ENCODE results near the gene CDHR2. TPM values are rescaled to one million over a fixed set of nuclear protein-coding genes. Genes with fewer than 3 reads are reported as not detected.
"Not testable (repeated sequence)": the region's sequence is repeated elsewhere in the genome, so short reads cannot be mapped to it uniquely, and the experiment has no call there.

Gene CDHR2
- total RNA-seq, 1 donor from 2014 or later, result not detected

- DNase-seq (ENCODE audit: extremely low read depth, low read depth, low spot score), result no peak
These were observed 46.3 kb downstream of the CDHR2 start for GRCh38 chr5:176595386-176595943.

- no peak for DNase-seq (ENCODE audit: extremely low read depth, low read depth, low spot score)
These were observed 47.0 kb downstream of the CDHR2 start for GRCh38 chr5:176596069-176596644.

GRCh38 chr5:176596689-176597416, 47.7 kb downstream of the CDHR2 start:
- DNase-seq (ENCODE audit: extremely low read depth, low read depth, low spot score), result no peak

- DNase-seq (ENCODE audit: extremely low read depth, low read depth, low spot score), result no peak
These were observed 48.6 kb downstream of the CDHR2 start for GRCh38 chr5:176597417-176598389.

GRCh38 chr5:176599749-176600430, 50.7 kb downstream of the CDHR2 start:
- not testable (repeated sequence) for DNase-seq (ENCODE audit: extremely low read depth, low read depth, low spot score)

GRCh38 chr5:176601901-176602482, 52.9 kb downstream of the CDHR2 start:
- DNase-seq (ENCODE audit: extremely low read depth, low read depth, low spot score), result no peak

- no peak for DNase-seq (ENCODE audit: extremely low read depth, low read depth, low spot score)
These were observed 53.9 kb downstream of the CDHR2 start for GRCh38 chr5:176603091-176603490.

GRCh38 chr5:176606032-176606431, 56.9 kb downstream of the CDHR2 start:
- no peak for DNase-seq (ENCODE audit: extremely low read depth, low read depth, low spot score)

GRCh38 chr5:176606875-176607274, 57.7 kb downstream of the CDHR2 start:
- DNase-seq (ENCODE audit: extremely low read depth, low read depth, low spot score), result no peak

- no peak for DNase-seq (ENCODE audit: extremely low read depth, low read depth, low spot score)
These were observed 59.1 kb downstream of the CDHR2 start for GRCh38 chr5:176608142-176608705.

GRCh38 chr5:176608937-176609723, 60.0 kb downstream of the CDHR2 start:
- DNase-seq (ENCODE audit: extremely low read depth, low read depth, low spot score), result no peak

- DNase-seq (ENCODE audit: extremely low read depth, low read depth, low spot score), result no peak
These were observed 60.7 kb downstream of the CDHR2 start, which contains the start of gene GPRIN1 for GRCh38 chr5:176609724-176610434. Gene GPRIN1 (minus strand): TSS chr5:176610156. CDS start chr5:176599834, 10,322 bp downstream.

- no peak for DNase-seq (ENCODE audit: extremely low read depth, low read depth, low spot score)
These were observed 61.3 kb downstream of the CDHR2 start for GRCh38 chr5:176610435-176610773.

- DNase-seq (ENCODE audit: extremely low read depth, low read depth, low spot score), result peak; percentile 64
These were observed 62.3 kb downstream of the CDHR2 start for GRCh38 chr5:176611435-176611834.

- DNase-seq (ENCODE audit: extremely low read depth, low read depth, low spot score), result no peak
These were observed 62.9 kb downstream of the CDHR2 start for GRCh38 chr5:176612008-176612407.

- DNase-seq (ENCODE audit: extremely low read depth, low read depth, low spot score), result no peak
These were observed 63.7 kb downstream of the CDHR2 start for GRCh38 chr5:176612855-176613254.

- DNase-seq (ENCODE audit: extremely low read depth, low read depth, low spot score), result no peak
These were observed 65.8 kb downstream of the CDHR2 start for GRCh38 chr5:176614805-176615478.

GRCh38 chr5:176616511-176616910, 67.4 kb downstream of the CDHR2 start:
- DNase-seq (ENCODE audit: extremely low read depth, low read depth, low spot score), result no peak

Data from glomerular endothelial cell (primary cell).